Stimulated activated naive CD4-positive, alpha-beta T cell treated with Interleukin-2 at 50 U/mL for 16 hours (primary cell): Measurements from ENCODE around the gene PCNT.

Source experiments
- DNase-seq: peaks from one replicate; lab custom pipeline; 2025; lab: John Stamatoyannopoulos, UW

PCNT gene

DNA sequence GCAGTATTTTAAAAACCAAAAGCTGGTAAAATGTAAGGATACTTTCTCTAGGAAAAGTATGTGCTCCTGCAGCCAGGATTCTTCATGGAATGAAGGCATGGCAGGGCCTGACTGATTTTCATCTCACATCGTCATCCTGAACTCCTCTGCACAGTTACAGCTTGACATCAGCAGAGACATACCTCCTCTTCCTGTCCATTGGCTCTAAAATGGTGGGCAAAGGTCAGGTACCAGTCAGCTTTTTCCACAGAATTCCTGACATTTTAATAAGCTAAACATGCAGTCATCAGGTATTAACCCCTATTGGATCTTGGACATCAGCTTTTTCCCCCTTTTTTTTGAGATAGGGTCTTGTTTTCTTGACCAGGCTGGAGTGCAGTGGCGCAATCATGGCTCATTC, 5.8 kb downstream of the PCNT start:
- DNase-seq, result no peak

DNA sequence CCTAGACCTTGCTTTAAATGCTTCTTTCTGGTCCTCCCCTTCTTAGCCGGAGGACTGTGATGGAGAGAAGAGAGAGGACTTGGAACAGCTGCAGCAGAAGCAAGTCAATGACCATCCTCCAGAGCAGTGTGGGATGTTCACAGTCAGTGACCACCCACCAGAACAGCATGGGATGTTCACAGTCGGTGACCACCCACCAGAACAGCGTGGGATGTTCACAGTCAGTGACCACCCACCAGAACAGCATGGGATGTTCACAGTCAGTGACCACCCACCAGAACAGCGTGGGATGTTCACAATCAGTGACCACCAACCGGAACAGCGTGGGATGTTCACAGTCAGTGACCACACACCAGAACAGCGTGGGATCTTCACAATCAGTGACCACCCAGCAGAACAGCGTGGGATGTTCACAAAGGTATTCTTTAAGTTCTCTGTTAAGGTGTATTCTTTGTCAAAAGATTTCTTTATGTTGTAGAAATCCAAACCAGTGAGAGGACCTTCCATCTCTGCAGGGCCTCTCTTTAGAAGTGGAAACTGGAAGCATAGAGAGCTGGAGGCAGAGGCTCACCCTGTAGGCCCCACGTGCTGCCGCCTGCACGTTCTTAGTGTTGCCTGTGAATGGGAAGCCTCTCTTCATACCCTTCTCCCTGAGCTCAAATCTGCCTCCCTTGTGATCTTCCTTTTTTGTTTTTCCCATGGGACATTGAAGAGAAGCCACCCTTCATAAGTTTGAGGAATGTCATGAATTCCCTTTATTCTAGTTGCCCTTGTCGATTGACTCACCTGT, 10.6 kb downstream of the PCNT start:
- DNase-seq, result no peak

DNA sequence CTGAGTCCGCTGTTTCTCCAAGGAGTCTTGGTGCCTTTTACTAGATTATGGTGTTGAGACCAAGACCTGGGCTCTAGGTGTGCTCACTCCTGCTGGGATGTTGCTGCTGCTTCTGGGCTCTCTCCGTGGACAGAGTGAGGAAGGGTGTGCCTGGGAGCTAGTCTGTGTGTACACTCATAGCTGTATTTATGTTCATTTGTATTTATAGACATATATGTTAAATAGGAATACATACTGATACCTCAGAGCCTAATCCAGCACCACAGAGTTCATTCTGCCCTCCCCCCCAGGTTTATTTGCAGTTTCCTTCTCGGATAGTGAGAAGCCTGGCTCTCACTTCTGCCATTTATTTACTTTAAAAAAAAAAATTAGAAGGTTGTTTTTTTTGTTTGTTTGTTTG, 12.6 kb downstream of the PCNT start:
- no peak for DNase-seq

DNA sequence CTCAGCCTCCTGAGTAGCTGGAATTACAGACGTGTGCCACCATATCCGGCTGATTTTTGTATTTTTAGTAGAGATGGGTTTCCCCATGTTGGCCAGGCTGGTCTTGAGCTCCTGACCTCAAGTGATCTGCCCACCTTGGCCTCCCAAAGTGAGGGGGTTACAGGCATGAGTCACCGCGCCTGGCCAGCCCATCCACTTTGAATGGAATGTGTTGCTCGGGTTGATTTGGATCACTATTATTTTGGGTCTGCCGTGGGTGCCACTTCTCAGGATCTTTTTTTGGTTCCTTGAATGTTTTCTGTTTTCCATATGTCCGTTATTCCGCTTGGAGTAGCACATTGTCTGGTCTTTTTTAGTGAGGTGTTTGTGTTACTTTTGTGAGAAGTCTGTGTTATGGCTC, 17.0 kb downstream of the PCNT start:
- DNase-seq, result no peak

DNA sequence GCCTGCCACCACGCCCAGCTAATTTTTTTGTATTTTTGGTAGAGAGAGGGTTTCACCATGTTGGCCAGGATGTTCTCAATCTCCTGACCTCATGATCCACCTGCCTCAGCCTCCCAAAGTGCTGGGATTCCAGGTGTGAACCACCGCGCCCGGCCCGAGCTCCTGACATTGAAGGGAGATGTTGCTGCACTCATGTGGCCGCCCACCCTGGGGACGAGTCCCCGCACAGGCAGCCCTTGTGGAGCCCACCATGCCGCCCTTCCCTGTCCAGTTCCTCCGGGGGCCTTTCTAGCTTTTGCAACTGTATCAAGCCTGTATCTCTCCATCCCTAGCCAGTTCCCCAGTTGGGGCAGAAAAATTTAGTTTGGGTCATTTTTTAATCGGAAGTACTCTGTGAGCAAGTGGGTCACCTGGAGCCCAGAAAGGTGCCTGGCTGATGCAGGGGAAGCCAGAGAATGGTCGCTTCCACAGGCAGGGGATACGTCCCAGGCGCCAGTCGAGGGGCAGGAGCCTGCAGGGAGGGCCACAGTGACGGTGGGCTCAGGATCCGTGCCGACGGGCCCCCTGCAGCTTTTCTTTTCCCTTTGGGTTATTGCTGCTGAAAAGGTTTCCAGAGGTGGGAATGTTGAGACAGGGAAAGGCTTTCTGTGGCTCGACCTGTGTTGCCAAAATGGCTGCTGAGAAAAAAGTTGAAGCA, 20.4 kb downstream of the PCNT start:
- DNase-seq, result no peak

DNA sequence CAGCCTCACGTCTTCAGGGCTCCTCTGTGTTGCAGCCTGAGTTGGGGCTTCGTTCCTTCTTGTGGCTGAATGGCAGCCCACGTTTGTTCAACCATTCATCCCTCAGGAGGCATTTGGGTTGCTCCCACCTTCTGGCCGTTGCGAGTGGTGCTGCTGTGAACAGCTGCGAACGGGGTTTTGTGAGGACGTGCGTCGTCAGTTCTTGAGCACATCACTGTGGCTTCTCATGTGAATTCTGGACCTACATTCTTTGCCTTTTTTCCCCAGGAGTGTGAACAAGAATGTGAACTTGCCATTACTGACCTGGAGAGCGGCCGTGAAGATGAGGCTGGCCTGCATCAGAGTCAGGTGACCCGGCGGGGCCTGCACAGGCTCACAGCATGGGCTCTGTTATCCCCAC, 21.9 kb downstream of the PCNT start:
- DNase-seq, result no peak

DNA sequence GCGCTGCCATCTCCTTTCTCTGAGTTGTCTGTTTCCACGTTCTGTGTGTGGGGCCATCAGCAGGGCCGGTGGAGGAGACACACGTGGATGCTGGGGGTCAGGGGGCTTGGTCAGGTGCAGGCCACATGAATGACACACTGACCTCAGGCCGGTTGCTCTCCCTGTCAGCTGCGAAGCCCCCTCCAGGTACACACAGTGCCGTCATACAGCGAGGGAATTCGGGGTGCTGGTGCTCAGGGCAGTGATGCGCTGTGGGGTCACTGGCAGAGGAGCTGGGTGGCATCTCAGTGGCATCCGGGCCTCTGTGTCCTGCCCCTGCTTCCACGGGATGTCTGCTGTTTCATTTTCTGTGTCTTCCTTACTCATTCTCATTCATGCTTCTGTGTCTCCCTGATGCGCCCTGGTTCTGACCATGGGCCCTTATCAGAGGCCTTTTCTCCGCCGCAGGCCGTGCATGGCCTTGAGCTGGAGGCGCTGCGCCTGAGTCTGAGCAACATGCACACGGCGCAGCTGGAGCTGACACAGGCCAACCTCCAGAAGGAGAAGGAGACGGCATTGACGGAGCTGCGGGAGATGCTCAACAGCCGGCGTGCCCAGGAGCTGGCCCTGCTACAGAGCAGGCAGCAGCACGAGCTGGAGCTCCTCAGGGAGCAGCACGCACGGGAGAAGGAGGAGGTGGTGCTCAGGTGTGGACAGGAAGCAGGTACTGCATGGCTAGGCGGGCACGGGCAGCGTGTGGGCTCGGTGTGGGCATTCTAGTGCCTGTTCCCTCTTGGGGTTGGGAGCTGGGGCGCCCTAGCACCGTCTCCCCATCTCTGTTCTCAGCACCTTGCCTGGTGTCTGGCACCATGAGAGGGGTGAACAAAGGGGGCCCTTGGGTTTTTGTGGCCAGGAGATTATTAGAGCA, 22.6 kb downstream of the PCNT start:
- no peak for DNase-seq

DNA sequence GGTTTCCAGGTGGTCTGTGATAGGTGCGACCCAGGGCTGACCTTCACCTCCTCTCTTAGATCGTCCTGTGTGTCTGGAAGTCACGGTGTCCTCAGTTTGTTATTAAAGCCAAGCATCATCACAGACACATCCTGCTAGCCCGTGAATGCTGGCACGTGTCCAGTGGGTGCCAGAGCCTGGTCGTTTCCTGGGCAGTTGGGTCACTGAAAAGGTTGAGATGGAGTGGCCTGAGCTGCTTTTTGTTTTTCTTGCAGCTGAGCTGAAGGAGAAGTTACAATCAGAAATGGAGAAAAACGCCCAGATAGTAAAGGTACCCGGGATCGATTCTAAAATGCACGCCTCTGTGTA, 23.2 kb downstream of the PCNT start:
- DNase-seq, result no peak

DNA sequence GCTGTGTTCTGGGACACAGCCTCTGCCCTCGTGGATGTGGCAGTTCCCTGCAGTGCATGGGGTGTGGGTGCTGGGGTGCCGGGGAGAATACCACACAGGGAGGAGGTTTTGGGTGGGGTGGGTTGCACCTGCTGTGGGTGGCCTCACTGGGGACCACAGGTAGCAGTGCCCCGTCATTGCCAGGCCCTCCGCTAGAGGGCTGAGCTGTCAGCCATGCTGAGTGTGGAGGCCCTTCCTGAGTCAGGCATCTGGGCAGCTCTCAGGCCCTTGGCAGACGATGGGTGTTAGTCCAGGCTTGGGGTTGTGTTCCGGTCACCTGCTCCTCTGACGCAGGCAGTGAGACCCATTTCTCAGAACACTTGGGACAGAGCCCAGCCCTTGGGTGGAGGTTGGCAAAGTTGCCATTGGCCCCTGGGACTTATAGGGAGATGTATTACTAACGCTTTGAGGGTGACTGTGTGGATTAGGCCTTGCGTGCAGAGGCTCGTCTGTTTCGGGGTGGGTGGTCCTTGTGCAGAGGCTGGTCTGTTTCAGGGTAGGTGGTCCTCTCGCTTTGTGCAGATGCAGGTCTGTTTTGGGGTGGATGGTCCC, 23.9 kb downstream of the PCNT start:
- DNase-seq, result no peak

DNA sequence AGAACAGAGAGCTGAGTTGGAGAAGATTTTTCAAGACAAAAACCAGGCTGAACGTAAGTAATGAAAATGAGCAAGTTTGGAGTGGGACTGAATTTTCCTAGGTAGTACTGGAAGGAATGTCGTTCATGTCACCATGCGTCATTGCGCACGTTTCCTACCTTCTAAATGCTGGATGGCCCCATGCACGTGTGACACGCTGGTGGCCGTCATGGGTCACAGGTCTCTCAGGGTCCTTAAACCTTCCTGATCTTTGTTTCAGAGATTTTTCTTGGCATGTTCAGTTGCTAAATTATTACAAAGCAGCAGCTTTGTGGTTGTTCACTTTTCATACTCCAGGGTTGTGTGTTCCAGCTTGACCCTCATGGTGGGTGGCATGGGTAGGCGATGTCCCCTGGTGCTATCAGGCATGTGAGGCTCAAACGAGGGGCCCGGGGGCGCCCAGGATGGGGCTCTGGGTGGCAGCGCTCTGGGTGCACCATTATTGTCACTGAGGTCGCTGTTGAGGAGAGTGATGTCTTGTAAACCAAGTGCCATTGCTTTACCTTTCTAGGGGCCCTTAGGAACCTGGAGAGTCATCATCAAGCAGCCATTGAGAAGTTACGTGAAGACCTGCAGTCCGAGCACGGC, 25.3 kb downstream of the PCNT start:
- no peak for DNase-seq

DNA sequence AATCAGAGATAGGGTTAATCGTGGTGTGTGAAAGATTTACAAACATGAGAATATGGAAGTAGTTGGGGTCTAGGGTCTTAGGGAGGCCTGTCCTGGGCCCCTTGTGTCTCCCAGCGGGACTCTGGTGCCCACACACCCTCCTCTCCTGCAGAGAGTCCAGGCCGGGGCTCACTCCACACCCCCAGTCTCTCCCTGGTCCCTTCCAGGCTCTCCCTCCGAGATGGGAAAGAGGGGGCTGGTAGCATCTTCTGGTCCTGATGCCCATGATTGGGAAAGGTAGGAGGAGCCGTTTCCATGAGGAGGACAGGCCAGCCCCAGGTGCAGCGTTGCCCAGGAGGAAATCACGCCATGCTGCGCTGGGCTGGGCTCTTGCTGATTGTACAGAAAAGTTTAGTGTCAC, 26.6 kb downstream of the PCNT start:
- DNase-seq, result no peak

DNA sequence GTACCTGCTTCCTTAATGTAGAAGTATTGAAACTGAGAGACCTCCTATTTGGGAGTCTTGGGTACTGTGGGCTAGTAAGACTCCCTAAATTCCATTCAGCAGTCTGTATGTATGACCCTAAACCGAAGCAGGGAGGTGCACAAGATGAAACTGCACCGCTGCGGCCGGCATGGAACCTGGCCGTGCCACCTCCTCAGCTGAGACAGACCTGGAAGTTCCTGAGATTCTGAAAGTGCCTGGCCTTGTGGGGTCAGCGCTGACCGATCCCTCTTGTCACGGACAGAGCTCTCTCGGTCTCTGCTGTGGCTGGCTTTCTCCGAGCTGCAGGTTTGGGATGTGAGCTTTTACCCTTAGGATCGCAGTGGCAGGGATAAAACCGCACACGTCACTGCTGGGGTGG, 27.0 kb downstream of the PCNT start:
- no peak for DNase-seq

DNA sequence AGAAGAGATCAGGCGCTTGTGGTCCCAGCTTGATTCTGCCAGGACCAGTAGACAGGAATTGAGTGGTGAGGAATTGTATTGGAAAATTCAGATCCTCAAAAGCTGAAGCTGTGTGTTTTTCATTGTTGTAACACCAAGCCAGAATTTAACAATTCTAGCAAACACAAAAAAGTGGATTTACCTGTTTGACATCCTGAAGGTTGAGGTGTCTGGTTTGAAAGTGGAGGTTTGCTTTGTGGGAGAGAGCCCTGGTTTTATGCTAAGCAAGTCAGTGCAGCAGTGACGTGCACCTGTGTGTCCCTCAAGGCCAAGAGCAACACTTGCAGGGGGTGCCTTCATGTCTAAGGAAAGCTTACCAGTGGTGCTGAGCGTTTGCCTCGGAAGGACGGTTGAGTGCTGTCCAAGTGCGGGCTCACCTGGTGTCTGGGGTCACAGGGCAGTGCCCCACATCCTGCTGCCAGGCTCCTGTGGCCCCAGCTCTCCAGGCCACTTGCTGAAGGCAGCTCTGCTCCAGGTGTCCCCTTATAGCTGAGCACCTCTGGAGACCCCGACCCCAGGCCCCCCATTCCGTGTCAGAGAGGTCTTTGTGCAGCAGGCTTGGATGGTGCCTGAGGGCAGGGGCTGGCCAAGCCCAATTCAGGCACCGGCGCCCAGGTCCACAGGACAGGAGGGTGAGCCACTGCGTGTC, 27.7 kb downstream of the PCNT start:
- DNase-seq, result no peak

DNA sequence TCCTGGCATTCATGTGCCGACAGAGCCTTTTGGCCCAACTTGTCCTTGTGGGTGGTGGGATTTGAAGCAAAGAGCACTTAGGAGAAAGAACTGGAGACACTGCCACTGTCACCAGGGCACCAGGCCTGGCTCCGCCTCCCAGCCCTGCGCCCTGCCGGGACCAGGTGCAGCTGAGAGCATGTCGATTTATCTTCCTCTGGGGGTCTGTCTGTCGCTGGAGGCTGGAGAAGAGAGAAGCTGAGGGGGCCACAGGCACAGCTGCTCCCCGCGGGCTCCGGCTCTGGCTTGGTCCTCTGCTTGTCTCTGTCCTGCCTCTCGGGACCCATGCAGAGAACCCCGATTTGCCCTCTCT, 28.2 kb downstream of the PCNT start:
- DNase-seq, result no peak

DNA sequence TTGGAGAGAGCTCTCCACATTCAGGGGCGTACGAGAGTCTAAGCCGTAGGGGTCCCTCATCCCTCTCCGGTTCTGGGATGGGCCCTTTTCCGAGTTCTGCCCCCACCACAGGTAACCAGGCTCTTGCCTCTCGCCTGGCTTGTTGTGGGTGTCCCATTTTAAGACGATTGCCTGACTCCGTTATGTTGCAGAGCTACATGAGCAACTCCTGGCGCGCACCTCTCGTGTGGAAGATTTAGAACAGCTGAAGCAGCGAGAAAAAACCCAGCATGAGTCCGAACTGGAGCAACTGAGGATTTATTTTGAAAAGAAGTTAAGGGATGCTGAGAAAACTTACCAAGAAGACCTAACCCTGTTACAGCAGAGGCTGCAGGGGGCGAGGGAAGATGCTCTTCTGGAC, 29.0 kb downstream of the PCNT start:
- no peak for DNase-seq

DNA sequence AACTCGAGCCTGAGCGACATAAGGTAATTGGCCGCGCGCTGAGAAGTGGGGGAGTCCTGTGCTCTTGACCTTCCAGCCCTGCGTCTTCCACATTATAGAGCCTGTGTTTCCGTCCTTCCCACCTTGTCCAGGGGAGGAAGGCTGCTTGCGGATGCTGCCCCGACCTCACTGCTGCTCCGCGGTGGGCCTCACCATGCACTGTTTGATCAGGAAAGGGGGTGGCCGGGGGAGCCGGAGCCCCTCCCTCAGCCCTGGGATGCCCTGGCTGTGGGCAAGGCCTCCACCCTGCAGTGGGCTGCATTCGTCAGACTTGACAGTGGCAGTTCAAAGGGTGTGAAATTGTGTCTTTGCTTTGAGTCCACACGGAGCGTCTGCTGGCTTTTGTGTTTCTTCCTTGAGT, 30.1 kb downstream of the PCNT start:
- no peak for DNase-seq

DNA sequence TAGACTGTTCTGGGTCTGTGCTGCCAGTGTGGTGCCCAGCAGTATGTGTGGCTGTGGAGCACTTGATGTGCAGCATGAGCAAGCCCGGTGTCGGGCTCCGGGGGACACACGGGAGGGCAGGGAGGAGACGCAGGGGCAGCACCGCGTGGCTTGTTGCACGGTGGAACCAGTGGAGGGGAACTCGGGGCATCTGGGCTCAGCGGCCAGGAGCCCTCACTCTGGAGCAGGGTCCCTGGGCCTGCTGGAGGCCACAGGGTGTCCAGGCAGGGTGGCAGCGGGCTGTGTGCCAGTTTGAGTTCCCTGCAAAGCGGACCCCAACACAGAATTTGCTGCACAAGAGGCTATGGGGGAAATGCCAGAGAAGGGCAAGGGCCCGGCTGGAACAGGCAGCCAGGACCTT, 30.6 kb downstream of the PCNT start:
- no peak for DNase-seq

DNA sequence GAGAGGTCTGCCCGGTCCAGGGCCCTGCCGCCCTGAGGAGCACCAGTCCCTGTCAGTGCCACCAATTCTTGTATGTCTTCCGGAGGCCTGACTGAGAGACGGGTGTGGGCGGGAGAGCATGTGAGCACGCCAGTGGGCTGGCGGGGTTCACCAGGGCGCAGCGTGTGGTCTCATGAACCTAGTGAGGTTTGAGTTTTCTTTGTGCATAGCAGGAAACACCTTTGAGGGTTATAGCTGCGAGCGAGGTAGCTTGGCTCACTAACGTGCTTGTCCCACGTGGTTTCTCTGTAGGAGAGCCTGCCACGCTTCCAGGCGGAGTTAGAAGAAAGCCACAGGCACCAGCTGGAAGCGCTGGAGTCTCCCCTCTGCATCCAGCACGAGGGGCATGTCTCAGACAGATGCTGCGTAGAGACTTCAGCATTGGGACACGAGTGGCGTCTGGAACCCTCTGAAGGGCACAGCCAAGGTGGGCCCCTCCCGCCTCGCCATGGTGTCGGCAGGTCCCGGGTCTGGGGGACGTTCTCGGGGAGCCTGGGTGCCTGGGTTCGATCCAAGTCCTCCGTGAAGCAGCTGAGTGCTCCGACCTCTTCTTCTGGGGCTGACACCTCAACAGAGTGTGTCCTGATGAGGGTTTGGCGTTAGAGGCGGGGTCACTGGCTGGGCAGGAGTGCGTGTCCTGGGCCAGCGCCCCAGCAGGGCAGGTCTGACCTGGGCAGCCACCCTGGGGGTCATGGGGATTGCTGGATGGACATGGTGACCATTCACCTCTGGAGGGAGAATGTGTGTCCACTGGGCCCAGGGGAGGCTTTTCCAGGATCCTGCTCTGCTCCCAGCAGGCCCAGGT, 31.4 kb downstream of the PCNT start:
- DNase-seq, result no peak

DNA sequence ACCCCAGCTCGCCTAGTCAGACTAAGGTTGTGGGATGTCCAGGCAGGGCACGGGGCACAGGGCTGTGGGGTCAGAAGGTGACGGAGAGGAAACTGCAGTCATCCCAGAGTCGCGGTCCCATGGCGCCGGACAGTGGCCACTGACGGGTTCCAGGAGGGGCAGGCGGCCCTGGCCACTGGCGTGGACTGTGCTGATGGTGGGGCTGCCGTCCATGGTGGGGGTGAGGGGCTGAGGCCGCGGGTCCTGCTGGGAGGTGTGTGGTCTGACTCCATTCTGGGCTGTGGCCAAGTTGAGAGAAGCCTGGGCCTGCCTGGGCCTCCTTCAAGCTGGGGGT, 32.0 kb downstream of the PCNT start:
- DNase-seq, result no peak

DNA sequence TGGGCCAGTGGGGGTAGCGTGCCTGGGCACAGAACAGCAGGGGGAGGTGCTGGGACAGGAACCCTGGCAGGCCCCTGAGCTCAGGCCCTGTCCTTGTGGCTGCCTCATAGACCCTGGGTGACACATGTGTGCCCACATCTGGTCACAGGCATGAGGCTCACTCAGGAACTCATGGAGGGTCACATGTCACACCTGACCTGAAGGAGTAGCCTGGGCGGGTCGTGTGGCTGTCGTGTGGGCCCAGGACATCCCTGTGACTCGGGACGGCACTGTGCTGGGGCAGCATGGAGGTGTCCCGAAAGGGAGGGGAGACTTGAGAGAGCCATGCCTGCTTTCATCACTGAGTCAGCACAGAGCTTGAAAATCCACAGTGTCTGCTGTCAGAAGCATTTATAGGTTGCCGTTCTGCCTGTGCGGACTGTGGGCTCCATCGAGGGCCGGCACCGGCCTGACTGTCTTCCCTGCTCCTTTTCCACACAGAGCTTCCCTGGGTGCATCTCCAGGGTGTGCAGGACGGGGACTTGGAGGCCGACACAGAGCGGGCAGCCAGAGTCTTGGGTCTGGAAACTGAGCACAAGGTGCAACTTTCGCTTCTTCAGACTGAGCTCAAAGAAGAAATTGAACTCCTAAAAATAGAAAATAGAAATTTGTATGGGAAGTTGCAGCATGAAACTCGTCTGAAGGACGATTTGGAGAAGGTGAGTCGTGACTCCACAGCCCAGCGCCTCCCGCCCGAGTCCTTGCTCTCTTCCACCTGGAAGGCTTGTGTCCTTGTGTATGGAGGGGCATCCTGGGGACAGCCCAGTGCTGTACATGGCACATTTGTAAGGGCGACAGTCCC, 32.8 kb downstream of the PCNT start:
- DNase-seq, result no peak
